NCI-H128 (cell line): Measurements from ENCODE around the gene ARHGAP10.

Experiments used
- DNase-seq: peaks from one replicate; lab custom pipeline; 2025; ENCODE audit not compliant: unreplicated experiment; lab: John Stamatoyannopoulos, UW

ARHGAP10 gene

DNA sequence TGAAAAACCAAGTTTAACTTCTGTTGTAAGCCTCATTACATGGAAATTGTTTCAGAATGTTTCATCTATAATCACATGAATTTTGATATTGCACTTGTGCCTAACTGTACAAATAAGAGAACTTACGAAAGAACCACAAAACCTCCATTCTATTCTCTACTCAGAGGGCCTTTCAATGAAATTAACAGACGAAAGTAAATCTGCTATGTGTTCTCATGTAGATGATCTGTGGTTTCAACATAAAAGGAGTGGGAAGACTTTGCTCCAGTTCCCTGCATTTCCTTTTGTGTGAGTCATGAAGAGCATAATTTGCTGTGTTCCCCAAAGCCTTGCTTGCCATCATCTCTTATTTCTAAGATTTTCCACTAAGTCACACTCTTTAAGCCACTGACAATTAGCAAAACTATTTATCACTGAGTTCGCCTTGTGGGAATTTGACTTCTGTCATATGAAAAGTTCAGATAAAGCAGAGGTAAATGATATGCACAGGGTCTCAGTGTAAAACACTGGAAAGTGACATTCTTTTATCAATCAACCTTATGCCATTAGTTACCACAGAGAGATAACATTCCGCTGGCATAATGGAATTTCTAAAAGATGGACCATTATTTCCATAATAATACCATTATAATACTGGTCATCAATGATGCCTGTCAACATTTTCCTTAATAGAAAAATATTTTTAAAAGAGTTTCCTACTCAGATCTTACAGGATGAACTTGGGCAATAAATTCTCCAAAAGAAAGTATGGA is 380.5 kb downstream of the ARHGAP10 start:
- no peak for DNase-seq

DNA sequence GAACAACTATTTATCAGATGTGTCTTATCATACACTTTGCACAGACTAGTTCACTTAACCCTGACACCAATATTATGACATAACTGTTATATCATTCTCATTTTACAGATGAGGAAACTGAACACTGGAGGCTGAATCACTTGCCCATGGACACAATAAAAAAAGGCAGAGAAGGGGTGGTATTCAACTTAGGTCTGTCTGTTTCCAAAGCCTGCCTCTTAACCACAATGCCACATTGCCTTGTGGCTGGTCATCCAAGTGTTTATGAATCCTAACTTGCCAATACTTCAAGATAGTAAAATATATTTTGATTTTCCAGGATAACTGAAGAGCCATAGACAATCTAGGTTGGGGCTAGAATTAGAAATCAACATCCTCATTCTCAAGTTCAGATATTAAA is 382.5 kb downstream of the ARHGAP10 start:
- DNase-seq, result no peak

DNA sequence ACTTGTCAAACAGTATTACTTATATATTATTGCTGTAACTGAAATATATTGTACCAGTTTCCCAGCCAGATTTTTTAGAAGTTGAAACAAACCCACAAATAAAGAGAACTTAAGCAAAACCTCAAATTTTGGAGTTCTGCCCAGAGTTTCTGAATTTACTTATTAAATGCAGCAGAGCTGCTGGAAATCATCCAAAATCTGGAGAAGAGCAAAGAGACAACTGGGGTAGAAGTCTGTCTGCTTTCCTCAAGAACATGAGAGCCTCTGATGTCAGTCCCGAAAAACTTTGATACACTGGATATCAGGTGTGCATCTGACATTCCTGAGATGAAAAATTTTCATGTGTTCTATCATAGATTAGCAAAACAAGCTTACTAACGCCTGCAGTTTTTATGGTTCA is 384.4 kb downstream of the ARHGAP10 start:
- DNase-seq, result no peak

DNA sequence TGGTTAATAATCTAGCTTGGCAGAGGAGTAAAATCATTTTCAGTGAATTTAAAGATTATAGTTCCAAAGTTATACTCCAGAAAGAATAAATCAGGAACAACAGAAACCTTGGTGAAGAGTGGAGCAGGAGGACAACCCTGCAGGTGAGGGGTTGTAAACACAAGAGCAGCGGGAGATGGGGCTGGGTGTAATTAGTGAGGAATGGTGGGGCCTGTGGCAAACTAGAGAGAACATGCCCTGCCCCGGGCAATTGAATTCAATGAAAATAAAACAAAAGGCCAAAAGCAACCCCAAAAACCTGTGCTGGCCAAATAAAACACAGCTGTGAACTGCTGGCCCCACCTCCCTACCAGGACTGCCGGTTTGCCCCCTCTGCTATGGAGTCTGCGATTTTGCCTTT is 385.1 kb downstream of the ARHGAP10 start:
- no peak for DNase-seq

DNA sequence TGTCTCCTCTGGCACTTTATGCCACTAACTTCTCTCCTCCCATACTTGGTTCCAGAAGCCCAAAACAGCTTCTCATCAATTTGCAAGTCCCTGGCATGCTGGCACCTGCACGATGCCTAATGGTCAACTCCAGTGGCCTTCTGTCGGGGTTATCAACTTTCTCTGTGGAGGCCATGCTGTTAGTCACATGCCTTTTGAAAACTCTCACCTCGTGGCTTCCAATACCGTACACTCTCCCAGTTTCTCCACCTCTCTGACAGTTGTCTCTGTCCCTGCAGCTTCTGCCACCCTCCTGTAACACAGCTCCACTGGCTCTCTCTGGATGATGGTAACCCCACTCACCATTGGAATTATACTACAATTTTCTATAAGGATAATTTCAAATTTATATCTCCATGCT is 386.3 kb downstream of the ARHGAP10 start:
- no peak for DNase-seq

DNA sequence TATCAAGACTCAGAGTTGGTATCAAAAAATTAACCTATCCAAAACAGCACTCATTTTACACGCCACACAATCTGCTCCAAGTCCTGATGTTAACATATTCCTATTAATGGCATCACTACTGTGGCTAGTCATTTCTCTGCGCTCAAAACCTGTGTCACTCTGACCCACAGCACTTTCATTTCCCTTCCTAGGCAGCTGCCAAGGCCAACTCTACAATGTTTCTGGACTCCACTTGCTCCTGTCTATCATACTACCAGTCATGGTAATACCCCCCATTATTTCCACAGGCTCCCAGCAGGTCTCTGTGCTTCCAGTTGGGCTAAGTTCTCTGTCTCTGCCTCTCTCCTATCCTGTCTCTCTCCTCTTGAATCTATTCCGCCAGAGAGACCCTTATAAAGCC is 386.7 kb downstream of the ARHGAP10 start:
- no peak for DNase-seq

DNA sequence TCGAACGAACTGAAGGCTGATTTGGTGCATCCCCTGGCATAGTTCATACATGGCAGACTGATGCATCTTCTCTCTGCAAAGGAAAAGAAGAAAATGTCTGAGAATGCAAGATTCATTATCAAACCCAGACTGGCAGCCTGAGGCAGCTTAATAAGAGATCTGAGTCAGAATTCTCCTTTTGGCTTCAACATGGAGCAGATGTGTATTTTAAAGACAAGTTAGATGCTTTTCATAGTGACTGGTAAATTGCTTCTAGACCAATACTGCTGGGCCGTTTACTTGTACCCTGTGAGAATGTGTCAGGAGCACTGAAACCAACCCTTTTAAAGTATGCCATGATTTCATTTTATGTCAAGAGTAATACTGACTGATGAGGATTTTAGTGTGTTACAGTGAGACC is 388.3 kb downstream of the ARHGAP10 start:
- DNase-seq, result no peak
